ENCODE measurements around the gene MFNG.

- TF ChIP-seq, protein P1, sequence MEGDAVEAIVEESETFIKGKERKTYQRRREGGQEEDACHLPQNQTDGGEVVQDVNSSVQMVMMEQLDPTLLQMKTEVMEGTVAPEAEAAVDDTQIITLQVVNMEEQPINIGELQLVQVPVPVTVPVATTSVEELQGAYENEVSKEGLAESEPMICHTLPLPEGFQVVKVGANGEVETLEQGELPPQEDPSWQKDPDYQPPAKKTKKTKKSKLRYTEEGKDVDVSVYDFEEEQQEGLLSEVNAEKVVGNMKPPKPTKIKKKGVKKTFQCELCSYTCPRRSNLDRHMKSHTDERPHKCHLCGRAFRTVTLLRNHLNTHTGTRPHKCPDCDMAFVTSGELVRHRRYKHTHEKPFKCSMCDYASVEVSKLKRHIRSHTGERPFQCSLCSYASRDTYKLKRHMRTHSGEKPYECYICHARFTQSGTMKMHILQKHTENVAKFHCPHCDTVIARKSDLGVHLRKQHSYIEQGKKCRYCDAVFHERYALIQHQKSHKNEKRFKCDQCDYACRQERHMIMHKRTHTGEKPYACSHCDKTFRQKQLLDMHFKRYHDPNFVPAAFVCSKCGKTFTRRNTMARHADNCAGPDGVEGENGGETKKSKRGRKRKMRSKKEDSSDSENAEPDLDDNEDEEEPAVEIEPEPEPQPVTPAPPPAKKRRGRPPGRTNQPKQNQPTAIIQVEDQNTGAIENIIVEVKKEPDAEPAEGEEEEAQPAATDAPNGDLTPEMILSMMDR (conservative IDR thresholded peaks at IDR 0.05; ENCODE audit: low read length) = no peak
- no peak for TF ChIP-seq EZH2phosphoT487 (IDR thresholded peaks at IDR 0.05; ENCODE audit: borderline replicate concordance)
These were observed 5.5 kb downstream of the MFNG start for GRCh38 chr22:37480387-37481346.

Measured in Loucy (cell line).